Upper lobe of left lung (tissue), 6 donors: Measurements from ENCODE around the gene MT4. TPM values are rescaled to one million over a fixed set of nuclear protein-coding genes. Genes with fewer than 3 reads are reported as not detected.

Experiments used
- ATAC-seq, 2 donors: fragments of 200-7000 bp; cut with Tn5 transposase; one replicate each; pipeline ENCODE4 v1.9.1; 2022; ENCODE audit warnings: mild to moderate bottlenecking in 2 of 2, moderate library complexity in 2 of 2; ENCODE audit not compliant: low FRiP score in 2 of 2
- DNase-seq, 2 donors: peaks; one replicate each; pipeline ENCODE4 v3.0.0-alpha.2; 2019 to 2020
- H3K27ac ChIP-seq, 4 donors: fragments of 200-600 bp; sonication (generic); one replicate each; pipeline ENCODE4 v1.5.1; 2016 to 2019
- H3K27me3 ChIP-seq, 4 donors: fragments of 200-600 bp; sonication (generic); one replicate each; pipeline ENCODE4 v1.5.1; 2017 to 2019
- H3K36me3 ChIP-seq, 4 donors: fragments of 200-600 bp; sonication (generic); one replicate each; pipeline ENCODE4 v1.5.1; 2016 to 2019
- H3K4me1 ChIP-seq, 4 donors: fragments of 200-600 bp; sonication (generic); one replicate each; pipeline ENCODE4 v1.5.1; 2018 to 2019
- H3K4me3 ChIP-seq, 4 donors: fragments of 200-600 bp; sonication (generic); one replicate each; pipeline ENCODE4 v1.5.1; 2017 to 2019; ENCODE audit warnings: mild to moderate bottlenecking in 2 of 4, moderate library complexity in 1 of 4
- H3K9me3 ChIP-seq, 4 donors: fragments of 200-600 bp; sonication (generic); one replicate each; pipeline ENCODE4 v1.5.1; 2018 to 2019
- EP300 ChIP-seq, 4 donors: sonication (generic); formaldehyde crosslinking; IDR thresholded peaks; one replicate each; pipeline ENCODE4 v1.5.1; 2017; ENCODE audit warnings: antibody characterized with exemption in 4 of 4, control low read depth in 2 of 4
- POLR2A ChIP-seq, 4 donors: fragments of 450-650 bp; IDR thresholded peaks; one replicate each; pipeline ENCODE4 v1.5.1; 2016 to 2017; ENCODE audit warnings: antibody characterized with exemption in 4 of 4, mild to moderate bottlenecking in 2 of 4
- POLR2AphosphoS5 ChIP-seq, 2 donors: sonication (generic); formaldehyde crosslinking; IDR thresholded peaks; one replicate each; pipeline ENCODE4 v1.5.1; 2017; ENCODE audit warnings: antibody characterized with exemption in 2 of 2
- WGBS, 2 donors: methylation state at CpG; one replicate each; pipeline ENCODE4 v1.1.5; 2017 to 2018; 5-methylcytosine and 5-hydroxymethylcytosine counted together
- total RNA-seq, 6 donors: library from RNA; depleted of rRNA in 4 of 6; stranded (reverse); fragments of >200 nt in 4 of 6; gene quantifications; one replicate each; pipeline versions ENCODE4 v1.1.0 to v1.2.1, GENCODE V29; 2016 to 2021
- TF ChIP-seq, protein P1 (sequence below), 6 experiments: fragments of 450-650 bp in 4 of 6; fragments of 200-600 bp in 2 of 6; sonication (generic) in 2 of 6; IDR thresholded peaks; one replicate each; pipeline ENCODE4 v1.5.1; 2016 to 2019; ENCODE audit warnings: antibody characterized with exemption in 6 of 6
- donor health status: DM: no; HTN: no; CAD: no; lungs with moderate emphysema.
- donor health status: DM: no; HTN: yes; CAD: no; lungs with severe emphysema.

MT4 gene
- total RNA-seq, 6 donors from 2014 or later: not detected

DNA sequence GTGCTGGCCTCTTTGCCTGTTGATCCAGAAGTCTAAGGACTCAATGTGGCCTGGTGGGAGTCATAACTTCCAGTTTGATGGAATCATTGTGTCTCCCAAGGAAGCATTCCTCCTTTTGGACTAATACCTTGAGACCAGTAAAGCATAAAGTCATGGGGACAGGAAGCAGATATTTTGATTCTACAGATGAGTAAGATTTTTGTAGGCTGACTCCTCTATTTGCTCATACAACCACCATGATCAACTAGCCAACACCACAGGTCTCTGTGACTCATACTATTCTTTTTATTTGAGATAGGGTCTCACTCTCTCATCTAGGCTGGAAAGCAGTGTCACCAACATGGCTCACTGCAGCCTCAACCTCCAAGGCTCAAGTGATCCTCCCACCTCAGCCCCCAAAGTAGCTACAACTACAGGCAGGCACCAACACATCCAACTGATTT, 49.7 kb downstream of the MT4 start:
- TF ChIP-seq POLR2A (IDR thresholded peaks at IDR 0.05) (no peak), POLR2AphosphoS5 (IDR thresholded peaks at IDR 0.05) (no peak), EP300 (IDR thresholded peaks at IDR 0.05) (no peak)
- TF ChIP-seq, protein P1, sequence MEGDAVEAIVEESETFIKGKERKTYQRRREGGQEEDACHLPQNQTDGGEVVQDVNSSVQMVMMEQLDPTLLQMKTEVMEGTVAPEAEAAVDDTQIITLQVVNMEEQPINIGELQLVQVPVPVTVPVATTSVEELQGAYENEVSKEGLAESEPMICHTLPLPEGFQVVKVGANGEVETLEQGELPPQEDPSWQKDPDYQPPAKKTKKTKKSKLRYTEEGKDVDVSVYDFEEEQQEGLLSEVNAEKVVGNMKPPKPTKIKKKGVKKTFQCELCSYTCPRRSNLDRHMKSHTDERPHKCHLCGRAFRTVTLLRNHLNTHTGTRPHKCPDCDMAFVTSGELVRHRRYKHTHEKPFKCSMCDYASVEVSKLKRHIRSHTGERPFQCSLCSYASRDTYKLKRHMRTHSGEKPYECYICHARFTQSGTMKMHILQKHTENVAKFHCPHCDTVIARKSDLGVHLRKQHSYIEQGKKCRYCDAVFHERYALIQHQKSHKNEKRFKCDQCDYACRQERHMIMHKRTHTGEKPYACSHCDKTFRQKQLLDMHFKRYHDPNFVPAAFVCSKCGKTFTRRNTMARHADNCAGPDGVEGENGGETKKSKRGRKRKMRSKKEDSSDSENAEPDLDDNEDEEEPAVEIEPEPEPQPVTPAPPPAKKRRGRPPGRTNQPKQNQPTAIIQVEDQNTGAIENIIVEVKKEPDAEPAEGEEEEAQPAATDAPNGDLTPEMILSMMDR (IDR thresholded peaks at IDR 0.05): no peak
- H3K9me3 ChIP-seq: no peaks in the 10 kb centered on the region
- DNase-seq (no peak), ATAC-seq (no peak)
- H3K36me3 ChIP-seq: no peaks in the 10 kb centered on the region
- H3K27me3 ChIP-seq: no peaks in the 10 kb centered on the region
- no peak overlapping the region for H3K4me3 ChIP-seq
- H3K27ac ChIP-seq: no peak overlapping the region
- H3K4me1 ChIP-seq: peaks cover 28 to 37% (median 29%) of the 10 kb centered on the region in 4 donors

DNA sequence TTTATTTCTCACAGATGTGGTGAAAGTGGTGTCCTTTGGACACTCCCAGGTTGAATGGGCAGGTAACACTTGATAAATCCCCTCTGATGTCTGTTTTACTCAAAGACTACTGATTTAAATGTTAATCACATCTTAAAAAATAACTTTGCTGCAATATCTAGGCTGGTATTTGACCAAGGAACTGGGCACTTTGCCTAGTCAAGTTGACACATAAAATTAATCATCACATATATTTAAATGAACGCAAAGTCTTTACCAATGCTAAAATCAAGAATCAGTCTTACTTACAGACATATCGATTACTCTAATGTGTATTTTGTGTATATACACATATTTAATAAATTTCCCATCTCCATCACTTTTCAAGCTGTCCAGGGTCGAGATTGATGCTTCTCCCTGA, 50.5 kb downstream of the MT4 start:
- Histone ChIP-seq H3K27ac (no peak overlapping the region), H3K27me3 (no peaks in the 10 kb centered on the region), H3K4me1 (peaks cover 22 to 29% (median 24%) of the 10 kb centered on the region in 4 donors), H3K36me3 (no peaks in the 10 kb centered on the region), H3K9me3 (no peaks in the 10 kb centered on the region), H3K4me3 (no peak overlapping the region)
- ATAC-seq (no peak), DNase-seq (no peak)
- 93 to 95% methylated on average over 3 of the region's 3 CpGs for WGBS, 2 donors
- no peak for TF ChIP-seq EP300 (IDR thresholded peaks at IDR 0.05)
- TF ChIP-seq, protein P1 (IDR thresholded peaks at IDR 0.05): no peak
- TF ChIP-seq POLR2A (IDR thresholded peaks at IDR 0.05): no peak
- no peak for TF ChIP-seq POLR2AphosphoS5 (IDR thresholded peaks at IDR 0.05)

DNA sequence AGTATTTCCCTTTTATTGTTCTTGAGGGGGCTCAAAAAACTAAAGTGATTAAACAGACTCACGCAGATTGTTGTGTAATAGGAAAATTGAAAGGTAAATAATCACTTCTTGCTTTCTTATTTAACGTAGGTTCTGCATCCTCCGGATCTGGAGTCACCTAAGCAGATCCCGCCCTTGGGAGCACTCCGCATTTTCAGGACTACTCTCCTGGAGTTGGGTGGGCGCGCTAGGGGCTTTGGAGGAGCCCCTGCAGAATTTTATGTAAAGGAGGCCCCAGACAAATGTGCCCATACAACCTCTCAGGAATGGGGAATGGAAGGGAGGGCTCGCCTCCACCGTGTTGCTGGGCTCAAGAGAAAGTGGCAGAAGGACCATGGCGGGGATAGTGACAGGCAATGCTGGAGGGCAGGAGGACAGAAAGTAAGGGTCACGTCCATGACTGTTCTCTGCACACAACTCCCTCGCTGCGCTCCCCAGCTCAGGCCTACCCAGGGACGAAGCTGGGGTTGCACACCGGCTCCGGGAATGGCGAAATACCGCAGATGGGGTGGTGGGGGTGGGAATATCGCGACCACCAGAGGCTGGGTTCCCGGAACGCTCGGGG, 51.8 kb downstream of the MT4 start:
- no peaks in the 10 kb centered on the region for H3K36me3 ChIP-seq
- no peaks in the 10 kb centered on the region for H3K27me3 ChIP-seq
- no peak for TF ChIP-seq POLR2AphosphoS5 (IDR thresholded peaks at IDR 0.05)
- TF ChIP-seq EP300 (IDR thresholded peaks at IDR 0.05): peak in 1 of 4 donors; percentile 8
- TF ChIP-seq, protein P1 (IDR thresholded peaks at IDR 0.05): no peak
- no peak for TF ChIP-seq POLR2A (IDR thresholded peaks at IDR 0.05)
- peak; percentile 19 to 25 for ATAC-seq
- H3K27ac ChIP-seq: peak overlapping the region; percentile 67 to 86 (median 82)
- H3K4me3 ChIP-seq: peak overlapping the region in 3 of 4 donors; percentile 48 to 55 (median 52)
- 32 to 45% methylated on average over 23 of the region's 23 CpGs for WGBS, 2 donors
- no peak for DNase-seq
- peaks cover 8 to 16% (median 14%) of the 10 kb centered on the region in 4 donors for H3K4me1 ChIP-seq
- no peaks in the 10 kb centered on the region for H3K9me3 ChIP-seq

DNA sequence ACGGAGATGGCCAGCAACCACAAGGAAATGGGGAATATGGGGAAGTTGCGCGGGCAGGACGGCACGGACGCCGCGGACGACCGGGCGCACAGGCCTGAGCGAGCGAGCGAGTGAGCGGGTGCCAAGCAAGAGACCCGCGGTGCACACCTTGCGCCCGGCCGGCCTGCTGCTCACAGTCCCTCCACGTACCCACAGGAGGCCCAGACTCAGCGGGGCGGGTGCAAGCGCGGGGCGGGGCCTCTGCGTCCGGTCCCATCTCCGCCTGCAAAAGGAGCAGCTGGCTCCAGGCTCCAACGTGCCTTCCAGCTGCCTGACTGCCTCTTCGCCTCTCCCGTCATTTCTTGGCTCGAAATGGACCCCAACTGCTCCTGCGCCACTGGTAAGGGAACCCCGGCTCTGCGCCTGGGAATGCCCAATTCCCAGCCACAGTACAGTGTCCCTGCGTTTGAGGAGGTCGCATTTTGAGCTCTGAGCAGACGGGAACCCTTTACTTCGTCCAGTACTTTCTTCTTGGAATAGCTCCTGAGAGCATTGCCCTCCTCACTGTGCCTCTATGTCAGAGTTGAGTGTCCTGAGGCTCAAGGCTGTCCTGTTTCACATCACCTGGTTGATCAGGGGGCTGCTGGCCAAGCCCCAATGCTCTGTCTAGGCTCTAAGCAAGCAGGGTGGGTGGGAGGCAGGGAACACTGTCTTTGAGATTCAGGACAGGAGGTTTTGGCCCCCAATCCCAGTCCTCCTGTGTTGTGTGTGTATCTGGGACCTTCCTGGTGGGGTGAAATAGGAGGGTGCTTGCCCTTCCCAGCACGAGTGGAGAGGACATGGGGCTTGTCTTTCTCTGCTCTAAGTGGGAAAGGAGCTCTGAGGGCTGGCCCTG, 52.6 kb downstream of the MT4 start:
- H3K4me1 ChIP-seq: peaks cover 5 to 16% (median 13%) of the 10 kb centered on the region in 4 donors
- 7 to 16% methylated on average over 12 to 15 of the region's 41 CpGs for WGBS, 2 donors
- H3K27ac ChIP-seq: peak overlapping the region; percentile 67 to 86 (median 82)
- TF ChIP-seq POLR2AphosphoS5 (IDR thresholded peaks at IDR 0.05): peak; percentile 77 to 79
- TF ChIP-seq, protein P1 (IDR thresholded peaks at IDR 0.05): peak in 4 of 6 experiments; percentile 7 to 54 (median 33)
- TF ChIP-seq POLR2A (IDR thresholded peaks at IDR 0.05): peak in 3 of 4 donors; percentile 37 to 64 (median 63)
- no peak for TF ChIP-seq EP300 (IDR thresholded peaks at IDR 0.05)
- no peaks in the 10 kb centered on the region for H3K36me3 ChIP-seq
- no peaks in the 10 kb centered on the region for H3K9me3 ChIP-seq
- ATAC-seq (peak; percentile 91 to 93), DNase-seq (peak; percentile 81 to 94)
- H3K4me3 ChIP-seq: peak overlapping the region; percentile 5 to 55 (median 50)
- H3K27me3 ChIP-seq: no peaks in the 10 kb centered on the region
